Gastrocnemius medialis (tissue), 4 donors: ENCODE data around the gene NXPH3.

Experiments
- CTCF ChIP-seq, 5 experiments: fragments of 450-650 bp in 3 of 5; fragments of 200-600 bp in 2 of 5; sonication (generic) in 2 of 5; IDR thresholded peaks in 4 of 5; conservative IDR thresholded peaks in 1 of 5; 1 replicate in 4 of 5; 2 replicates in 1 of 5; pipeline ENCODE4 v1.5.1; 2016 to 2019; ENCODE audit warnings: antibody characterized with exemption in 5 of 5, mild to moderate bottlenecking in 3 of 5, moderate library complexity in 3 of 5
- POLR2A ChIP-seq, 2 donors: fragments of 450-650 bp; IDR thresholded peaks; one replicate each; pipeline ENCODE4 v1.6.1; 2017; ENCODE audit warnings: antibody characterized with exemption in 2 of 2, mild to moderate bottlenecking in 2 of 2, moderate library complexity in 2 of 2

GRCh38 chr17:49618028-49618611 lies 42.4 kb downstream of the NXPH3 start:
- TF ChIP-seq CTCF (IDR thresholded peaks at IDR 0.05 in 4 of 5, conservative IDR thresholded peaks at IDR 0.05 in 1 of 5) (no peak), POLR2A (IDR thresholded peaks at IDR 0.05) (no peak)
